Neural cell (in vitro differentiated cells): ENCODE measurements around the gene FCGR3B.
"Not testable (repeated sequence)": the region's sequence is repeated elsewhere in the genome, so short reads cannot be mapped to it uniquely, and the experiment has no call there.

ENCODE experiments used
- CTCF ChIP-seq: fragments of 450-650 bp; IDR thresholded peaks from 2 replicates; pipeline ENCODE4 v1.5.1; 2014; ENCODE audit warnings: antibody characterized with exemption, mild to moderate bottlenecking, moderate library complexity; ENCODE audit not compliant: poor library complexity, severe bottlenecking
- EP300 ChIP-seq: fragments of 450-650 bp; conservative IDR thresholded peaks from 2 replicates; pipeline ENCODE4 v1.6.1; 2014; ENCODE audit warnings: antibody characterized with exemption, mild to moderate bottlenecking, moderate library complexity; ENCODE audit not compliant: poor library complexity, severe bottlenecking
- EZH2 ChIP-seq: fragments of 200-600, 300-800 bp; shearing (Covaris generic), sonication (generic); IDR thresholded peaks from 2 replicates; pipeline ENCODE4 v1.6.1; 2014; ENCODE audit warnings: antibody characterized with exemption, low read length, borderline replicate concordance, mild to moderate bottlenecking; ENCODE audit not compliant: insufficient read depth, poor library complexity, severe bottlenecking
- POLR2AphosphoS5 ChIP-seq: IDR thresholded peaks from 2 replicates; pipeline ENCODE4 v1.6.1; 2012
- RAD21 ChIP-seq: fragments of 450-650 bp; conservative IDR thresholded peaks from 2 replicates; pipeline ENCODE4 v1.6.1; 2014; ENCODE audit warnings: antibody characterized with exemption, mild to moderate bottlenecking, moderate library complexity
- TAF1 ChIP-seq: IDR thresholded peaks from 2 replicates; pipeline ENCODE4 v1.6.1; 2012; ENCODE audit warnings: low read depth

GRCh38 chr1:161661660-161662311 is 30.8 kb upstream of the FCGR3B start:
- not testable (repeated sequence) for TF ChIP-seq CTCF, EP300, EZH2, POLR2AphosphoS5, TAF1, RAD21
